ELF-1 (cell line): ENCODE measurements around the gene NFE2L1.
A peak's percentile ranks its signal among the peaks of the same experiment; 100 is the strongest.
"Not testable (repeated sequence)": the region's sequence is repeated elsewhere in the genome, so short reads cannot be mapped to it uniquely, and the experiment has no call there.

ENCODE experiments used
- DNase-seq: peaks from one replicate; pipeline ENCODE4 v3.0.0-alpha.2; 2016; ENCODE audit warnings: low read depth, low spot score

Gene NFE2L1

DNA sequence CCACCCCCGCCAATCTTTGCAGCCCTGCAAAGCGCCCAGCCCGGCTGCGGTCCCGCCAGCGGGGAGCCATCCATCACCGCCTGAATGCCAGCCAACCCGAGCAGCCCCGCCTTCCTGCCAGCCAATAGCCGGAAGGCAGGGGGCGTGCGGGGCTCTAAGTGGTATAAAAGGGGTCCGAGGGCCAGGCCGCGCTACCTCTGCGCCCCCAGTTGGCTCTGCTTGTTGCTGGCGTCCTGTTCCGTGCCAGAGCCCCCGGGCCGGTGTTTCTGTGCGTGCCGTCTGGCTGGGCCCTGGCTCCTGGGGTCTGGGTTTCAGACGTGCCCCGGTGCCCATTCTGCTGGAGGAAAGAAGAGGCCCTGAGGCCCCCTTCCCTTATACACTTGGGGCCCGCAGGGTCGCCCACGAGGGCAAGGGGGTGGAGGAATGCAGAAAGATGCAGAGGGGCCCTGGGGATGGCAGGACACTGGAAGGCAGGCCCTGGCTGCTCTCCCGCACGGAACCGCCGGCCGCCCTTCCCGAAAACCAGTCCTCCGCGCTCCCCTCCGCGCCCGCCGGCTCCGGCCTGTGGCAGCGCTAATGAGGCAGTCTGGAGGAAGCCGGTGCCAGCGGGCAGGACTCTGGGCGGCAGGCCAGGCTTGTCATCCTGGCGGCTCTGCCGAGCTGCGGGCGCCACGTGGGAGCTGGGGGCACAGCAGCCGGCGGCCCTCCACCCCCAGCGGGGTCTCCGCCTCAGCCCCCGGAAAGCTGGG, 24.6 kb upstream of the NFE2L1 start:
- peak; percentile 91 for DNase-seq

DNA sequence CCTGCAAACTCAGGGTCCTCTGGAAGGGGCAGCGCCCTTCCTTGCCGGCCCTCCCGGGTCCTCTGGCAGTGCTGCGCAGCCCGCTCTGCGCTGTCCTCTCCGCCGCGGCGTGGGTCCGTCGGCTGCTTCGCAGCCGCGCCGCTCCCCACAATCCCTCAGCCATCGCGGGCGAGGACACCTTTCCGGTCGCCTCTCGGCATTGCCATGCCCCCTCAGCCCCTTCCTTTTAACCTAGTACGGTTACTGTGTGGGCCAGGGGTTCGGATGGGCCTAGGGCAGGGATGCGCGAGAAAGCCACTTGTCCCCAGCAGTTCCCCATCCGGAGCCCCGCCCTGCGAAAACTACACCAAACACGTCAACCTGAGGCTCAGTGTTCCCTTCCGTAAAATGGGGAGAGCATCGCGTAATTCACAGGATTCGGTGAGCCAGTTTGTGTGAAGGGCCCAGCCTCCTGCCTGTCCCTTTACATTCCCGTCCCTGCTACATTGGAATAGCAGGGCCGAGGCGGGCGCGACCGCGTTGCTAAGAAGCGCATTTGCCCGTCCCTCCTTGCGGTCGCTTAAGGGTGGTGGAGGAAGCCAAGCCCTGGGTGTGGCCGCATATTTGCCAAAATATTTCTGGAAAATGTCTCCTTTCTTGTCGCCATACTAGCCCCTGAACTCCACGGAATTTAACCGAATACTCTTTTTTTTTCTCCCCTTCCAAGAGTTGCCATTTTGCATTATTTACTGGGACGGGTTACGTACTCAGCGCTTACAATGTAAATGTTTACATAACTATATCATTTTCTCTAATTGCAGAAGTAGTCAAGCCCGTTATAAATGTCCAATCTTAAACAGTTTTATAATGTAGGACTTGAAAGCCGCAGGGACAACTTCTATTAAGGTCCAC, 23.8 kb upstream of the NFE2L1 start:
- DNase-seq: peak; percentile 72

DNA sequence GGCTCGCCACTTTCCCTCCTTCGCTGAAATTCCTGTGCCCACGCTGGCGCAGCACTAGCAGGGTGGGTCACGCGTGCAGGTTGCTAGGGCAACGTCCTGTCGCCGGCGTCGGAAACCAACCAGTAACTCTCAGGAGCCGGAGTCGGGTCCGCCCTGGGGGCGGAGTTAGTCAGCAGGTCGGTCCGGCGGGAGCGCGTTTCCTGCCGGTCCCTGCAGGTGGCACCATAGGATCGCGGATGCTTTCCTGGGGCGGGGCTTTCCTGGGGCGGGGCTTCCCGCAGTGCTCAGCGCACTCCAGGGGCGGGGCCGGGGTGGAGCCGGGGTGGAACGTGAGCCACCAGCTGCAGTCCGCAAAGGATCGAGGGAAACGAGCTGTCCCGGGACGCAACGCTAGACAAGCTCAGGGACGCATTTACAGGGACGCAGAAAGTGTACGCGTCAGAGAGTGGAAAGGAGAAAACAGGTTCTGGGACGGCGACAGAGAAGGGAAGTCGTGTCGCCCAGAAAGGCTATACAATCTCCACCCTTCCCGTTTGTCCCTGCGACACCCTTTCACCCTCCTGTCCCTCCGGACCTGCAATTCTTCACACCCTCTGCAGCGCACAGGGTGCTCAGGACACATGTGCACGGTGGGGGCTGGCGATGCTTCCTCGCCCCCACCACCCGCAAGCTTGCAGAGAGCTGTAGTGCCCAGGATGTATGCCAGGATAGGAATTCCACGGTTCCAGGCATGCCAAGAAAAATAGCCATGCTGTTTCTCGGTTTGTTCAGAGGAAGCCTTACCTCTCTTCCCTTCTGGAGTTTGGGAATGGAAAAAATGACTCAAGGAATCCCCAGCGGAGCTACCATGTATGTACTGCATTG, 22.9 kb upstream of the NFE2L1 start:
- DNase-seq: peak; percentile 97

DNA sequence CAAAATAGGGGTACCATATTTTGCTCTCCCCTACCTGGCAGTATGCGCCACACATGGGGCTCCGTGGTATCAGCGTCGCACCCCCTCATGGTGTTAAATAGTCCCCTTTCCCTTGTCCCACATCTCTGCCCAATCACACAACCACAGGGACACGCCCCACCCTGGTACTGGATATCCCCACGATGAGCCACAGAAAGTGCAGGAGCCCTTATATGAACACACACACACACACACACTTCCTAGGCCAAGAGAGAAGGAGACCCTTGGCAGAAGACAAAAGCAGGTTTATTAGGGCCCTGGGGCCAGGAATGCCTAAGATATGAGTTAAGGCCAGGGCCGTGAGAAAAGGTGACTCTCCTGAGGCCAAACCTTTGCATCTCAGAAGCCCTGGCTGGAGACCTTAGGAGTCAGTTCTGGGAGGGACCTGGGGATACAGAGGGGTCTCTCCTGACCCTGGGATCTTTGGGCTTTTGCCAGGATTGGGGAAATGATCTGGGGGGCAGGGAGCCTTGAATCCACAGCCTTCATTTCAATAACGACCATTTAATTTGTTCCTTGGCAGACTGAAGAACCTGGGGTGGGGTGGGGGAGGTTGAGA, 22.2 kb upstream of the NFE2L1 start:
- peak; percentile 88 for DNase-seq

DNA sequence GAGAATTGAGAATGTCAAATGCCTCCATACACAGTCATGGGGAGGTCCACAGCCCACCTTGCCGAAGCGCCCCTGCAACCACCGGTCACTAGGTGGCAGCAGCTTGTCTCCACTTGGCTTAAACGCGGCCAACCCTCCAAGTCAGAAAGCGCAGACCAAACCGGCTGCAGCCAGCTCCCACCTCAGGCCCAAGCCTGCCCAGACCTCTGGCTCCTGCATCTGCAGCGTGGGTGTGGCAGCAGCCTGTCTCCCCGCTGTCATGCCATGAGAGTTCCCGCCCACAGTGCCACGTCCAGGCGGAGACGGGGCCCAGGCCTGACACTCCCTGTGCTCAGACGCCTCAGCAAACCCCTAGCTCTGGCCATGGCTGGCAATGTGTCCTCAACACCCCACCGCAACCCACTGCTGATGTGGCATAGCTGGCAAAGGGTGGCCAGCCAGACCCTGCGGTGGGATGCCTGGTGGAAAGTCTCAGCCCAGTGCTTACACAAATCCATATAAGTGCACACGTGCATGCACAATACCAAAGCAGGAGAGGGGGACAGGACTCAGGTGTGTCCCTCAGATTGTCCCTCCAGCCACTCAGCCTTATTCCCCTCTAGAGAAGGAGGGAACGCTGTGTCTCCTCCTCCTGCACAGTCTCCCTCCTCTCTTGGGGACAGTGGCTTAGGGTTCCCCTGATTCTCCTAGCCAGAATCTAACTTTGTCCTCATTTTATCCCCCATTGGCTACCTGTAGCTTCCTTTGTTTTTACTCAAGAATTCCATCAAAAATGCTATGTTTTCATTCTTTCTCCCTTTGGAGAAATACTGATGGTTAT, 21.4 kb upstream of the NFE2L1 start:
- peak; percentile 97 for DNase-seq

DNA sequence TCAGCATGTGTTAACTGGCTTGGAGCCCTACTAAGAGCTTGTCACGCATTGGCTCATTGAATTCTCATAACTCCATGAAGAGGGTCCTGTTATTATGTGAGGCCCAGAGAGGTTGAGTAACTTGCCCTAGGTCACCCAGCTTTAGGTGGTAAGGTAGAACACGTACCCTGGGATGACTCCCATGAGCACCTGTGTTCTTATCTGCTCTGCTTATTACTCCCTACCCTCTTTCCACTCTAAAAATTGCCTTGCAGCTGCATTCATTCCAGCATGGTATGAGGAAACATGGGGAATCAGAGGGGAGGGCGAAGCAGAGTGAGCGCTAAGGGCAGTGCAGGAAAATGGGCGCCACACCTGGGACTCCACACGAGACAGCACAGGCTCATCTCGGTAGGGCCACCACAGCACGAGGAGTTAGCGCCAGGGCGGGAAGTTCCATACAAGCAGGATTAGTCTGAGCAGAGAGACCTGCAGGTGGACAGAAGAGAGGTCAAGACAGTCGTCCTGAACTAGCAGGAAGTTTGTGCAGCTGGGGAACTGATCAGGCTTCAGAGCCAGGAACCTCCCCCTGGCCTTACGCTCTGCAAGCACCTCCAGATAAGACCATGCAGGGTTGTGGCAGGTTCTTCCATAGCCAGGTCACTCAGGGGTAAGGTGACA, 20.7 kb upstream of the NFE2L1 start:
- DNase-seq: no peak

DNA sequence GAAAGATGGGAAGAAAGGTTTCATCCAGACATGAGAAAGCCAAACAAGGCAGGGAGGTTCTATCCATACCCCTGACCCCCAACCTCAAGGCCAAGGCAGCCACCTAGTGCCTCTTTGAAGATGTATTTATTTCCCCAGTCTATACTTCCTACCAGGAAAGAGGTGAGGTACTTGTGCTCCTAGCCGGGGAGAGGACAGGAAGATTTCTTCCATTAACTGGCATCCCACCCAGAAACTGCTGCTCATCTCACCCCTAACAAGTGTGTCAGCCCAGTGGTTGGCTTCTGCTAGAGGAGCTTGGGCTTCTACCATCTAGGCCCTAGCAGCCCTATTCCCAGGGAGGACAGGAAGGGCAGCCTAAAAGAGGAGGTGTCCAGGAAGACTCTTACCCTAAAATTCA, 19.4 kb upstream of the NFE2L1 start:
- no peak for DNase-seq

DNA sequence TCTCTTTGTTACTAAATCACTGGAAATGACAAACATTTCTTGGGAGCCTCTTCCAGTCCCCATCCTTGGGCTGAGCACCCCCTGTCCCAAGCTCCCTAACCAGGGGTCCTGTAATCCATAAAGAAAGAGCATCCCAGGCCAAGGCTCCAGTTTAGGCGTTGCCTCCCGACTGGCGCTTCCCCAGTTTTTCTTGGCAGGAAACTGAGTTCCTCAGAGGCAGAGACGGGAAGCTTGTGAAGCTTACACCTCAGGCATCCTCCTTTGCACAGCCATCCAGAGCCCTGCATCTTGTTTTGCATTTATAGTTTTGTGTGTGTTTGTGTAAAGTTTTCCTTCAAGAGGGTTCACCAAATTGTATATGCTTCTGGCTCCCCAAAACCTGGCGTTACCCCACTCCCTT, 17.6 kb upstream of the NFE2L1 start:
- DNase-seq: no peak

DNA sequence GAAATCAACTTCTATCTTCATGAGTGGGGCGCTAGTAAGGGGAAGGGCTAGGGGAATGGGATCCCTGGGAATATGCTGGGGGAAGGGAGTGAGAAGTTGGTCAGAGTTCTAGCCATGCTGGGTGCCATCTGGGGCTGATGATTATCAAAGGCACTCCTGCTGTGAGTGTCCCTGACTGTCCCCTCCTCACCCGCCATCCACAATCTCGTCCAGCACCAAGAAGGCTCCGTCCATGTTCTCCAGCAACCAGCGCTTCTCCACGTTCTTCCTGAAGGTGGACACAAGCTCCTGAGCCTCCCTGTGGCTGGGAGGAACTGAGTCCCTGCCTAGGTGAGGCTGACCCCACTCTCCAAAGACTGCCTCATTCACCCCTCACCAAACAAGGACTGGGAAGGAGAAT, 16.2 kb upstream of the NFE2L1 start:
- DNase-seq: no peak

DNA sequence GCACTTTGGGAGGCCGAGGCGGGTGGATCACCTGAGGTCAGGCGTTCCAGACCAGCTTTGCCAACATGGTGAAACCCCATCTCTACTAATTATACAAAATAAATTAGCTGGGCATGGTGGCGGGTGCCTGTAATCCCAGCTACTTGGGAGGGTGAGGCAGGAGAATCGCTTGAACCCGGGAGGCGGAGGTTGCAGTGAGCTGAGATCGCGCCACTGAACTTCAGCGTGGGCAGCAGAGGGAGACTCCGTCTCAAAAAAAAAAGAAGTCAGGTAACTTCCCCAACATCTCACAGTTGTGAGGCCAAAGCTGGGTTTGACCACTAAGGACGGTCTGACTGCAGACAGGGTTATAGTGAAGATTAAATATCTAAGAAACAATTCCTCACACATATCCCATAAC, 13.4 kb upstream of the NFE2L1 start:
- DNase-seq: not testable (repeated sequence)

DNA sequence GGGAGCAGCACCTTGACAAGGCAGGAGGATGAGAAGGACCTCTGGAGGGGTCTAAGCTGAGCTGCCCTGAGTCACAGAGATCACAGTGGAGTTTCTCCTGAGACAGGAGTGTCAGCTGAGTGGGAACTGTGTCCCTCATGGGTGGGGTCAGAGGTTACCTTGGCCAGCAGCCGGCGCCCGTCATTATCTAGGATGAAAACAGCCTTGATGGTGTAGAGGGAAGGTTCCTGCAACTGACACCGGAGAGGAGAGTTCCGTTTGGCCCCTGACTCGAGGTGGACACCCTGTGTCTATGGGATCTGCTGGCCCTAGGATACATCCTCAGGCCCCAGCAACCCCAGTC, 11.5 kb upstream of the NFE2L1 start:
- DNase-seq: no peak

DNA sequence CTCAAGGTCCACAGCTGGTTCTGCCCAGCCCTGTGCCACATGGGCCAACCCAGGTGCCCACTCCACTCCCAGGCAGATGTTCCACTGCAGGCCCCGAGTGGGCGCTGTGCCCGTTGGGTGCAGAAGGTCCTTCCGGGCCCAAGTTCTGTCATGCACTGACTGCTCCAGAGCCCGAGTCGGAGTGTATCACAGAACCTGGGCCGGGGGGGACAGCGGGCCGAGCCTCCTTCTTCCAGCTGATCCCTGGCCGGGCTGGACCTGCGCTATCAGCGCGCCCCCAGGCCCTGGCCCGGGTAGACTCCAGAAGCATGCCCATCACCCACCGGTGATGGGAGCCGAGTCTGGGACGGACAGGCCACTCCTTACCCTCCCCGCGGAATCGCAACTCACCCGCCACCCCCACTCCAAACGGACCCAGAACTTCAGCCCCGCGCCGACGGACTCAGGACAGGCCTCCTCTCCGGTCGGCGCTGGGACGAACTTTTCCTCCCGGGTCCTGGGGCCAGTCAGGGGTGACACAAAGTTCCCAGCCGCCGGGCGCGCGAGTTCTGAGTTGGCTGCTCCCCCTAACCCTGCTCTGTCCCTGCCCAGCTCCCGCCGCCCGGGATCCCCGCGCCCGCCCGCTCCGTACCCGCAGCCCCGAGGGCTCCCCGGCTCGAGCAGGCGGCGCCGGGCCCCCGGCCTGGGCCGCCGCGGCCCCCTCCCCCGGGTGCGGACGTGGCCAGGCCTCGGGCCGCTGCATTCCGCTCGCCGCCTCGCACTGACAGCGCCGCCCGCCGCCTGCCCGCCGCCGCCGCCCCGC, 10.9 kb upstream of the NFE2L1 start, which contains the start of gene COPZ2:
Gene COPZ2 (minus strand): TSS at position 762 of the 802 bp plus-strand sequence. CDS start 20 bp downstream, at position 742.
- DNase-seq: peak; percentile 28

DNA sequence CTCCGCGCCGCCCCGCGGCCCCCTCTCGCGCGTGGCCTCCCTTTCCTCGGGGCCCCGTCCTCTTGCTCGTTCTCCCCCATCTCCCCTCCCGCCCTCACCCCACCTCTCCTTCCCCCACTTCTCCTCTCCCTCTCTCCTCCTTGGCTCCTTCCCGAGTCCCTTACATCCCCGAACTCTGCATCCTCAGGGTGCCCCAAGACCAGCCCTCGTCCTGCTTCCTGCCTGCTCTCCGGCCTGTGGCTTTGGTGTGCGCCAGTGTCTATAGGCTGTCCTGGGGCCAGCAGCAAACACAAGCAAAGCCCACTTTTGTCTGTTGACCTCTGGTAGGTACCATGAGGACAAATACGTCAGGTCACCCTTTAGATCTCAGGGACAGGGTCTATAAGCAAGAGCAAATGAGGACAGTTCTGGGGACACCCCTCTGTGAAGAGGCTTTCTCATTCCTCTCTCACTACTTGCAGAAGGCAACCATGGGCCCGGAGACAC, 10.3 kb upstream of the NFE2L1 start:
- no peak for DNase-seq

DNA sequence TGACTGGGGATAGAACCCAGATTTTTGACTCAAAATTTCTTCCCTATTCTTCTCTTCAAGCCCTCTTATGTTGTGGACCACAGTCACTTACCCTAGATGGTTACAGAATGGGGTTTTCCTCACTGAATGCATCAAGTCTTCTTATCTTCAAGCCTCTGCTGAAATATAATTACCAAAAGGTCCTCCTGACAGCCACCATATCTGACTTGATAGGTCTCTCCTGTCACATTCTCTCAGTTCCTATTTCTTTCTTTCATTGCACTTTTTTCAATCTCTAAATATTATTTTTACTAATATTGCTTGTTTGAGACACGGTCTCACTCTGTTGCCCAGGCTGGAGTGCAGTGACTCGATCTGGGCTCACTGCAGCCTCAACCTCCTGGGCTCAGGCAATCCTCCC, 9.5 kb upstream of the NFE2L1 start:
- no peak for DNase-seq

DNA sequence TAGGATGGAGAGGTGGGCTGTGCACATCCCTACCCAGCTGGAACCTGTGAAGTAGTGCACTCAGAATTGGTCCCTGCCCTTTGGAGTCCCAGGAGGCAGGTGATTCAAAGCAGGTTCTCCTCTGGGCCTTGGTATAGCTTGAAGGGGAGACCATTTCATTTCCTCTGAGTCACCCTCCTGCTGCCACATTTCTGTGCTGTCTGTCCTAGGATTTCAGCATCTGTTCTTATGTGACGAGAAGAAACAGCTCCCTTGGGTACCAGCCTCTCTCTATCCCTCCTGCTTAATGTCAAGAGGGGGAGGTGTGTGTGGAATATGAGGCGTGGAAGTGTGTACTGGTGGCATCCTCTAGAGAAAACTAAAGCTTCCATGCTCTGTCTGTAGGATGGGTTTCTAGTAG, 5.0 kb upstream of the NFE2L1 start:
- DNase-seq: no peak

DNA sequence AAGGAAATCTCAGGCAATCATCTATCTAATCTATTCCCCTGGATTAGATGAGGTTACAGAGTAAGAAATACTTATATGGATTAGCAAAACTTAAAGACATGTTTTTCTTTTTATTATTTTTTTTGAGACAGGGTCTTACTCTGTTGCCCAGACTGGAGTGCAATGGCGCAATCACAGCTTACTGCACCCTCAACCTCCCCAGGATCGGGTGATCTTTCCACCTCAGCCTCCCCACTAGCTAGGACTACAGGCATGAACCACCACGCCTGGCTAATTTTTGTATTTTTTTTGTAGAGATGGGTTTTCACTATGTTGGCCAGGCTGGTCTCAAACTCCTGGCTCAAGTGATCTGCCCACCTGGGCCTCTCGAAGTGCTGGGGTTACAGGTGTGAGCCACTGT, 3.3 kb upstream of the NFE2L1 start:
- DNase-seq: no peak

DNA sequence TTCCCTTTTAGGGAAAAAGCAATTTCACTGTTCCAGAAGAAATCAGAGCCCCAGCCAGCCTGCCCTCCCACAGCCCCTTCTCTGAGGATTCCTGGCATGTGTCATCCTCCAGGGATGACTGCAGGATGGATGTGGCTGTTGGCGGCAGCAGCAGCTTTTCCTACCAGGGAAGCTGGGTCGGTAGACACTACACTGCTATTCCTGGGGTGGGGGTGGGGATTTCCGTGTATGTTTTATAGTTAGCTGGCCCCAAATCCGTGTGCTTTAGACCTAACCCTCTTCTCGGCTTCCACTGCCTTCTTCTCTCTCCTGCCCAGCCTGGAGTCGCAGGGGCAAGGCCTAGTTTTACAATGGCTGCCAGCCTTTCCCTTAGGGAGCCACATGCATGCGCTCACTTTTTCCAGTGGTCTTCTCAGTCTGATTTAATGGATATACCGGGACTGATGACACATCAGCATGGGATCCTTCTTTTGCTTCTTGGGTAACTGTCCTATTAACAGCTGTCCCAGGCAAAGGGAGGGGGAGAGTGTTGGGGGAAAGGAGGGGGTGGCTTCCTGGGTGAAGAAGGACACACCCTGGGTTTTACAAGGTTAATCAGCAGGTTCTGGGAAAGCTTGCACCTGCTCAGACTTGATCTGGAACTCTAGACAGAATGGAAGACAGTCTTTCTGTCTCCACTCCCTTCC, 2.7 kb upstream of the NFE2L1 start:
- peak; percentile 31 for DNase-seq

DNA sequence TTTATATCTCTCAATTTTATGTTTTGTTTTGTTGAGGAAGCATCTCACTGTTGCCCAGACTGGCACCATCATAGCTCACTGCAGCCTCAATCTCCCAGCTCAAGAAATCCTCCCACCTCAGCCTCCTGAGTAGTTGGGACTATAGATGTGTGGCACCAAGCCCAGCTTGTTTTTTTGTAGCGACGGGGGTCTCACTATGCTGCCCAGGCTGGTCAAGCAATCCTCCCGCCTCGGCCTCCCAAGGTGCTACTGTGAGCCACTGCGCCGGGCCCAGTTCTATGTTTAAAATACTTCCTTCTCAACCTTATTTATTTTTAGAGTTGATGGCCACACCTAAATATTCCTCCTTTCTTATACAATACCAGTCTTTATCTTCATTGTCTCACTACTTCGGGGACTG, 1.9 kb upstream of the NFE2L1 start:
- no peak for DNase-seq
